C4-2B (cell line): ENCODE measurements around the gene SEMA5A.

Experiments used
- H3K27ac ChIP-seq: fragments of 450-650 bp; 2 replicates; pipeline ENCODE4 v1.5.1; 2017
- ZFX ChIP-seq: fragments of 450-650 bp; IDR thresholded peaks from 2 replicates; pipeline ENCODE4 v1.6.1; 2017
- TF ChIP-seq, protein P1 (sequence below): fragments of 450-650 bp; conservative IDR thresholded peaks from 2 replicates; pipeline ENCODE4 v1.5.1; 2017; ENCODE audit warnings: mild to moderate bottlenecking

Gene SEMA5A

DNA sequence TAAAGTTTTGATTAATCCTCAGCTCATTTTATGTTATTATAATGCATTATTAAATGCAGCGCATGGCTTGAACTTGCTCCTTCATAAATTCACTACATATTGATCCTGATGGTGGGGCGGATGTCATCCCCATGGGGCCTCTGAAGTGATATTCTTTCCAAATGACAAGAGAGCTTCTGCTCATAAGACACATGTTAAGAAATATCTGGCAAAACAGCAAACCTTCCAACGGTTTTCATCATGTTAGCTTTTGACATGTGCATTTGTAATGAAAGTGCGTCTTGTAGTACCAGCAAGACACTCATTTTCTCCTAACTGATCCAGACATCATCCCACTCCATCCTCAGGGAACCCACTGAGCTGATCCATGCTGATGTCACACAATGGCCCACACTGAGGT is 45.7 kb downstream of the SEMA5A start:
- TF ChIP-seq, protein P1, sequence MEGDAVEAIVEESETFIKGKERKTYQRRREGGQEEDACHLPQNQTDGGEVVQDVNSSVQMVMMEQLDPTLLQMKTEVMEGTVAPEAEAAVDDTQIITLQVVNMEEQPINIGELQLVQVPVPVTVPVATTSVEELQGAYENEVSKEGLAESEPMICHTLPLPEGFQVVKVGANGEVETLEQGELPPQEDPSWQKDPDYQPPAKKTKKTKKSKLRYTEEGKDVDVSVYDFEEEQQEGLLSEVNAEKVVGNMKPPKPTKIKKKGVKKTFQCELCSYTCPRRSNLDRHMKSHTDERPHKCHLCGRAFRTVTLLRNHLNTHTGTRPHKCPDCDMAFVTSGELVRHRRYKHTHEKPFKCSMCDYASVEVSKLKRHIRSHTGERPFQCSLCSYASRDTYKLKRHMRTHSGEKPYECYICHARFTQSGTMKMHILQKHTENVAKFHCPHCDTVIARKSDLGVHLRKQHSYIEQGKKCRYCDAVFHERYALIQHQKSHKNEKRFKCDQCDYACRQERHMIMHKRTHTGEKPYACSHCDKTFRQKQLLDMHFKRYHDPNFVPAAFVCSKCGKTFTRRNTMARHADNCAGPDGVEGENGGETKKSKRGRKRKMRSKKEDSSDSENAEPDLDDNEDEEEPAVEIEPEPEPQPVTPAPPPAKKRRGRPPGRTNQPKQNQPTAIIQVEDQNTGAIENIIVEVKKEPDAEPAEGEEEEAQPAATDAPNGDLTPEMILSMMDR = no peak
- no peak for TF ChIP-seq ZFX

DNA sequence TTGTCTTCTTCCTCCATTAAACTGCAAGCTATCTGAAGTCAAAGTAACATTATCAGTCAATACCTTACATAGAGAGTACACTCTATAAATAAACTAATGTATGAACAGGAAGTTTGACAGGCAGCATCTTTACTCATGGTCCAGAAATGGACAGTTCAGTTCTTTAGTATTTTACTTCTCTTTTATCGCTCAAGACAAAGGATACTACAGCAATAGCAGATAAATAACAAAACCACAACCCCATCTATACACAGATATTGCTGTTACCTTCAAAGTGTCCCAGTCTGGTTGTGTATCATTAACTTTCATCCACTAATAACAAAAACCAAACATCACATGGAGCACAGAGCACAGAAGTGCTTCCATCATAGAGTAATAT is 46.4 kb downstream of the SEMA5A start:
- no peak overlapping the region for H3K27ac ChIP-seq
- no peak for TF ChIP-seq ZFX
- TF ChIP-seq, protein P1 = no peak

More for the DNA sequence above, 45.7 kb downstream of the SEMA5A start:
- no peak overlapping the region for H3K27ac ChIP-seq

DNA sequence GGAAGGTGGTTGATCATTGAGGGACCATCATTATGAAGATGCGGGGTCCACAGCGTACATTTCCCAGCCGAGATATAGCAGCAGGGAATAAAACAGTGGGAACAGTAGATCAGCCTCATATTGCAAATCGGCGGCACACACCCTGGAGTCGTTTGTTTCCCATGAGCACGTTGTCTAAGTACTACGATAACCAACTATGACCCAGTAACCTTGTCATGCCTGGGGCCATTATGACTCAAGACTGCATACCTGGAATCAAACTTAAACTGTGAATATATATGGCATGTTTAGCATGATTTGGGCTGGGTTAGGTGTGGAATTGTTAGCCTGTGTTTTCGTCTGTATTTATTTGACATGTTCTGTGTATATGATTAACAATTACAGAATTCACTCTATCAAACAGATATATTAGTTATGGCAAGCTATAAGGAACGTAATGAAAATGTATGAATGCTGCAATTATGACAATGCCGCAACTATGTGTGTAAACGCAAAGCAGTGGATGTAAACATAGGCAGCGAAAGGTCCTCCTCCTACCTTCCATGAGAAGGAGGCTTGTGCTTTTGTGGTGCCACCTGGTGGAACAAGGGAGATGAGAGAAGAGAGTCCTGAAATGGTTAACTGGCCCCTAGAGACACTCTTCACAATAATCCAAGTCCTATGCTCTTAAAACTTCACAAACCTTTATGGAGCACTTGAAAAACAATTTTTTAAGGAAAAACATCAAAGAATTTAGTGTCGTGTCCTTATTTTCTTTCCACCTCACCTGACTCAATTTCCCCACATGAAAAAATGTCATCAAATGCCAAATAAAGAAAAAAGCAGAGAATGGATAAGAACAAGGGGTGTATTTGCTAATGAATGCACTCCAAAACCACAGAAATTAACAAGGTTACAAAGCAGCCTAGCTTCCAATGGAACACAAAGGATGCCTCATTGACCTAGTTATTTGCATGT is 47.1 kb downstream of the SEMA5A start:
- TF ChIP-seq, protein P1 = peak; percentile 80
- no peak for TF ChIP-seq ZFX
- H3K27ac ChIP-seq = no peak overlapping the region

DNA sequence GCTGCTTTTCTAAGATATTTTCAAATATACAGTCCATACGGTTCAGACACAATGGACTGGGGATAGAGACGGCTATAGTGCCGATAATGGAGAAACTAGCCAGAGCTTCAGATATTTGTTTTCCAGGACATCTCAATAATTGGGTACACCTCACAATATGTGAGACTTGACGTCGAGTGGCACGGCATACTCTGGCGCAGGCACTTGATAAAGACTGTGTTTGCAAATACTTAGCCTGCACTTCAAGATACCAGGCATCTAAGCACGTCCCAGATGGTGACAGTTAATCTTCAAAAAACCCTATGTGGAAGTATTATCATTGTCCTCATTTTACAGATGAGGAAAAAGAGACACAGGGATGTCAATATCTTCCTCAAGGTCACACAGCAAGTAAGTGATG is 48.5 kb downstream of the SEMA5A start:
- no peak for TF ChIP-seq ZFX
- TF ChIP-seq, protein P1 = no peak
- H3K27ac ChIP-seq = no peak overlapping the region

DNA sequence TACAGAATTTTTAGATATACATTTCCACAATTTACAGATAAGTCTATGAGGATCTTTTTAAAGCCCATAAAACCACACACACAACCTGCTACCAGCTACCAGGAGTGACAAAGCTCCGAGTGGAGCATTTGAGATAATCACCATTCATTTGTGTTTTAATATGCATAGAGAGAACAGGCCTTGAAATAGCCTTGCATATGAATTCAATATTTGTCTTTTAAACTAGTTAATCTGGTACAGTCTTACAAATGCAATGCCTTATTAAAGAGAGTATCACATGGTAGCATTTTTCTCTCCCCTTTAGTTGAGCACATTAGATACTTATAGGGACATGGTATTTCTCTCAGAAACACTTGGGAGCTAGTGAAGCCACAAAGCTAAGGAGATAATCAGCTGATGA is 49.1 kb downstream of the SEMA5A start:
- TF ChIP-seq, protein P1 = no peak
- no peak for TF ChIP-seq ZFX
- H3K27ac ChIP-seq = no peak overlapping the region

DNA sequence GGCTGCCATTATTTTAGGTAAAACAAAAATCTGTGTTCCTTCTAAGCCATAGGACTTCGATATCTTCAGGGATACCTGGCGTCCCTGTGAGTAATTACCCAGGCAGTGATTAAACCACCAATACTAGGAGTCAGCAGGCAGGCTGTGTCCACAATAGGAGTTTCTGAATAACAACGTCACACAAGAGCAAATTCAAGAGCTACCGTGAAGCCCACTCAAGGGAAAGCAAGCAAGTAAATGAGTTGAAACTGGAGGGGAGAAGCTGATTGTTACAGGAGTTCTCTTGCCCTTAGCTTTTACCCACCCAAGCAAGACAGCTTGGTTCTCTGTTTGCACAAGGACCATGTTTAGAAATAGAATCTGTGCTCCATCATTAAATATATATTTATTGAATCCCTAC is 50.8 kb downstream of the SEMA5A start:
- TF ChIP-seq, protein P1 = no peak
- no peak overlapping the region for H3K27ac ChIP-seq

DNA sequence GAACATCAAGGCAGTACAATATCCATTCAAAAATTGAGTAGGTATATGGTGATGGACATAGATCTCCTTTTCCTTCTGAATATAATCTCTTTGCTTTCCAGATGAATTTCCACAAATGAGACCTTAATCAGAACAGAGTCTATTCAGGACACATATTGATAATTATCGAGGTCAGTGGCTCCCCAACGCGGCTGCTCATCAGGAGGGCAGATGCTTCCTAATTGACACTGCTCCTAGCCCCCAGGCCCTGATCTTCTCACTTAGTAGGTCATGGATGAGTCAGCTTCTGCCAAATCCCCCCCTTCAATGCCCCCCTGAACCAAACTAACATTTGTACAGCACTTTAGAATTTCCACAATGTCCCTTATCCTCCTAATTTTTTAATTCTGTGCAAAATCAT is 51.6 kb downstream of the SEMA5A start:
- no peak for TF ChIP-seq ZFX
- TF ChIP-seq, protein P1 = no peak

More for the DNA sequence above, 51.6 kb downstream of the SEMA5A start:
- no peak overlapping the region for H3K27ac ChIP-seq
